Measurements from ENCODE around the gene UNC13D.
A peak's percentile ranks its signal among the peaks of the same experiment; 100 is the strongest.

- no peak for TF ChIP-seq ZNF133 (CRISPR knock-in tag; IDR thresholded peaks at IDR 0.05)
- TF ChIP-seq ZNF12 (CRISPR knock-in tag; IDR thresholded peaks at IDR 0.05) = no peak
- no peak for TF ChIP-seq HNRNPK (IDR thresholded peaks at IDR 0.05; ENCODE audit: low read depth, low read length, poor library complexity, severe bottlenecking)
- TF ChIP-seq POLR2A (conservative IDR thresholded peaks at IDR 0.05) = peak; percentile 62; the same call in 1 of the 2 replicates
- TF ChIP-seq ESRRA (IDR thresholded peaks at IDR 0.05; ENCODE audit: borderline replicate concordance, low read depth) = no peak
Observed at GRCh38 chr17:75832652-75833400, 11.4 kb downstream of the UNC13D start.
